Measurements from ENCODE around the gene PHOSPHO2. TPM values are rescaled to one million over a fixed set of nuclear protein-coding genes. Genes with fewer than 3 reads are reported as not detected.

Gene PHOSPHO2
- total and polyA plus RNA-seq, 4 donors, result 1.4 to 5.3 (median 3.6) TPM

DNA sequence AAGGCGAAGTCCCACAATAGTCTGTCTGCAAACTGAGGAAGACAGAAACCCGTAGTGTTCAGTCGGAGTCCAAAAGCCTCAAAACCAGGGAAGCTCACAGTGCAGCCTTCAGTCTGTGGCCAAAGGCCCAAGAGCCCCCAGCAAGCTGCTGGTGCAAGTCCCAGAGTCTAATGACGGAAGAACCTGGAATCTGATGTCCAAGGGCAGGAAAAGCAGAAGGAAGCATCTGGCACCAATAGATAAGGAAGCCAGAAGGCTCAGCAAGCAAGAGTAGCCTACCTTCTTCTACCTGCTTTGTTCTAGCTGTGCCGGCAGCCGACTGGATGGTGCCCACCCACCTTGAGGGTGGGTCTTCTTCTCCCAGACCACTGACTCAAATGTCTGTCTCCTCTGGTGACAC, 21.9 kb upstream of the PHOSPHO2 start (continued):
- TF ChIP-seq CTCF (IDR thresholded peaks at IDR 0.05; ENCODE audit: low read depth, low read length, missing input control) (no peak), TAF1 (conservative IDR thresholded peaks at IDR 0.05) (no peak), YY1 (IDR thresholded peaks at IDR 0.05) (no peak), NR2F2 (IDR thresholded peaks at IDR 0.05) (no peak), JUND (IDR thresholded peaks at IDR 0.05) (no peak), RXRA (IDR thresholded peaks at IDR 0.05) (no peak), ATF3 (IDR thresholded peaks at IDR 0.05) (no peak), EGR1 (IDR thresholded peaks at IDR 0.05; ENCODE audit: low read depth in 2 of 2) (no peak)

DNA sequence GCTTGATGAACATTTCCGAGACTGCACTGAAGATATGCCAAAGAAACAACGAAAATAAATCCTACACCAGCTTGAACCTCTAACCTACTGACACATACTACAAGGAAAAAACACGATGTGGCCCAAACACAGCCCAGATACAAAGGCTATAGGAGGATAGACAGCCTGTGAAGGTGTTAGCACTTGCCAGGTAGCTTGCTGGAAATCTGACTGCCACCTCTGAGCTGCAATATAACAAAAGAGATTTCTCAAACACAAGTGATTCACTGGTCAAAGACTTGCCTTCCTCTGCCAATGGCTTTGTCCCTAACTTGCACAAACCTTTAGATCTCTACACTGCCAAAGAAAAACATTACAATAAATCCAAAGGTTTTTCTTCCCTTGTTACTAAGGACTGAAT, 21.2 kb upstream of the PHOSPHO2 start:
- no peaks in the 10 kb centered on the region for H3K9me3 ChIP-seq (ENCODE audit: control insufficient read depth in 4 of 4, low read length in 3 of 4)
- TF ChIP-seq, protein P1, sequence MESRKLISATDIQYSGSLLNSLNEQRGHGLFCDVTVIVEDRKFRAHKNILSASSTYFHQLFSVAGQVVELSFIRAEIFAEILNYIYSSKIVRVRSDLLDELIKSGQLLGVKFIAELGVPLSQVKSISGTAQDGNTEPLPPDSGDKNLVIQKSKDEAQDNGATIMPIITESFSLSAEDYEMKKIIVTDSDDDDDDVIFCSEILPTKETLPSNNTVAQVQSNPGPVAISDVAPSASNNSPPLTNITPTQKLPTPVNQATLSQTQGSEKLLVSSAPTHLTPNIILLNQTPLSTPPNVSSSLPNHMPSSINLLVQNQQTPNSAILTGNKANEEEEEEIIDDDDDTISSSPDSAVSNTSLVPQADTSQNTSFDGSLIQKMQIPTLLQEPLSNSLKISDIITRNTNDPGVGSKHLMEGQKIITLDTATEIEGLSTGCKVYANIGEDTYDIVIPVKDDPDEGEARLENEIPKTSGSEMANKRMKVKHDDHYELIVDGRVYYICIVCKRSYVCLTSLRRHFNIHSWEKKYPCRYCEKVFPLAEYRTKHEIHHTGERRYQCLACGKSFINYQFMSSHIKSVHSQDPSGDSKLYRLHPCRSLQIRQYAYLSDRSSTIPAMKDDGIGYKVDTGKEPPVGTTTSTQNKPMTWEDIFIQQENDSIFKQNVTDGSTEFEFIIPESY (IDR thresholded peaks at IDR 0.05), result no peak
- TF ChIP-seq EGR1 (IDR thresholded peaks at IDR 0.05; ENCODE audit: low read depth in 2 of 2), result no peak
- no peak for TF ChIP-seq CTCF (IDR thresholded peaks at IDR 0.05; ENCODE audit: low read depth, low read length, missing input control)
- no peak for TF ChIP-seq REST (IDR thresholded peaks at IDR 0.05)
- no peak for TF ChIP-seq HNF4G (IDR thresholded peaks at IDR 0.05)
- no peak for TF ChIP-seq ATF3 (IDR thresholded peaks at IDR 0.05)
- TF ChIP-seq TAF1 (conservative IDR thresholded peaks at IDR 0.05), result no peak
- no peak for TF ChIP-seq NR2F2 (IDR thresholded peaks at IDR 0.05)
- TF ChIP-seq RAD21 (IDR thresholded peaks at IDR 0.05), result no peak
- whole genome bisulfite sequencing, result 67% methylated on average over 3 of the region's 3 CpGs
- no peaks in the 10 kb centered on the region for H3K36me3 ChIP-seq (ENCODE audit: control insufficient read depth in 4 of 4, insufficient read depth in 3 of 4, low read depth in 1 of 4, low read length in 3 of 4)
- H3K27ac ChIP-seq (ENCODE audit: low read depth in 1 of 2, low read length in 2 of 2), result no peak overlapping the region
- no peaks in the 10 kb centered on the region for H3K4me1 ChIP-seq (ENCODE audit: control insufficient read depth in 4 of 4, insufficient read depth in 4 of 4, low read length in 3 of 4)
- no peak overlapping the region for H3K9ac ChIP-seq (ENCODE audit: low read depth in 1 of 2, low read length in 2 of 2)
- no peak overlapping the region for H3K4me3 ChIP-seq (ENCODE audit: low read depth in 1 of 3, low read length in 3 of 3)
- H3K27me3 ChIP-seq (ENCODE audit: control insufficient read depth in 4 of 4, insufficient read depth in 4 of 4, low read length in 3 of 4), result no peaks in the 10 kb centered on the region
- no peak for DNase-seq (ENCODE audit: low spot score)
